GM18870 (cell line): ENCODE measurements around the gene C5orf24.
A peak's percentile ranks its signal among the peaks of the same experiment; 100 is the strongest.
"Not testable (repeated sequence)": the region's sequence is repeated elsewhere in the genome, so short reads cannot be mapped to it uniquely, and the experiment has no call there.

Source experiments
- ATAC-seq: cut with Tn5 transposase; IDR thresholded peaks from one replicate; pipeline ENCODE4 v1.9.1; 2021; ENCODE audit warnings: moderate library complexity; ENCODE audit not compliant: unreplicated experiment

C5orf24 gene

GRCh38 chr5:134856465-134856864, 10.7 kb downstream of the C5orf24 start:
- not testable (repeated sequence) for ATAC-seq

- ATAC-seq = no peak
Measured at GRCh38 chr5:134857401-134857800, 11.6 kb downstream of the C5orf24 start.

GRCh38 chr5:134864707-134865106, 18.9 kb downstream of the C5orf24 start:
- ATAC-seq = no peak

- ATAC-seq = no peak
Measured at GRCh38 chr5:134873494-134873893, 27.7 kb downstream of the C5orf24 start.

- ATAC-seq = no peak
Measured at GRCh38 chr5:134873987-134874830, 28.4 kb downstream of the C5orf24 start, which contains the start of gene TXNDC15. TSS of gene TXNDC15 (plus strand) at chr5:134874371. CDS start at chr5:134874428, 57 bp downstream.

- ATAC-seq = no peak
Measured at GRCh38 chr5:134874831-134875655, 29.3 kb downstream of the C5orf24 start.

- ATAC-seq = peak; percentile 45
Measured at GRCh38 chr5:134877159-134877558, 31.4 kb downstream of the C5orf24 start.

GRCh38 chr5:134878403-134878802, 32.6 kb downstream of the C5orf24 start:
- ATAC-seq = no peak

GRCh38 chr5:134879456-134879855, 33.7 kb downstream of the C5orf24 start:
- ATAC-seq = no peak

- ATAC-seq = not testable (repeated sequence)
Measured at GRCh38 chr5:134880937-134881336, 35.2 kb downstream of the C5orf24 start.

GRCh38 chr5:134881711-134882110, 35.9 kb downstream of the C5orf24 start:
- ATAC-seq = not testable (repeated sequence)

GRCh38 chr5:134887593-134888159, 41.9 kb downstream of the C5orf24 start:
- ATAC-seq = no peak

GRCh38 chr5:134889335-134889734, 43.6 kb downstream of the C5orf24 start:
- ATAC-seq = no peak

GRCh38 chr5:134891473-134891872, 45.7 kb downstream of the C5orf24 start:
- no peak for ATAC-seq

- no peak for ATAC-seq
Measured at GRCh38 chr5:134892282-134892681, 46.5 kb downstream of the C5orf24 start.

GRCh38 chr5:134892926-134893325, 47.2 kb downstream of the C5orf24 start:
- no peak for ATAC-seq

GRCh38 chr5:134893748-134894505, 48.2 kb downstream of the C5orf24 start:
- ATAC-seq = no peak

- peak; percentile 26 for ATAC-seq
Measured at GRCh38 chr5:134902071-134902801, 56.5 kb downstream of the C5orf24 start.

GRCh38 chr5:134904610-134905245, 59.0 kb downstream of the C5orf24 start, which contains the start of gene PCBD2:
TSS of gene PCBD2 (plus strand) at chr5:134905131. CDS start at chr5:134905140, 9 bp downstream.
- peak; percentile 50 for ATAC-seq
